ENCODE measurements around the gene NRSN1.

Gene NRSN1

DNA sequence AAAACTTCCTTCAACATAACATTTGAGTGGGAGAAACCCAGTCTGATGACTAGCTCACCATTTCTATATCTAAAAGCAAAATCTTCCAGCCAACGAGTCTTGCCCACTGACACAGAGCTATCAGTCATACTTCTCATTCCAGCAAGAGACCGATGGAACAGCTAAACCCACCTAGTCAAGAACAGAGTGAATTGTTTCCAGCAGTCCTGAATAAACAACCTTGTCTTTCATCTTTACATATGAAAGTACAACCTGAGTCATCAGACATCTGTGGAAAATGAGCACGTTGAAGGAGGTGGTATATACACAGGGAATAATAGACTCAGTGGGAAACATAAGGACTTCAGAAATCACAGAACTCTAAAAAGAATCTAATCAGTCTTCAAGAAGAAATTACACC is 23.8 kb downstream of the NRSN1 start:
- Histone ChIP-seq H3K36me3 (peaks cover 3% of the 10 kb centered on the region), H3K9me3 (no peaks in the 10 kb centered on the region), H3K4me3 (ENCODE audit: low read depth, low read length) (no peak overlapping the region), H3K4me1 (no peaks in the 10 kb centered on the region), H3K27me3 (no peaks in the 10 kb centered on the region)
- no peak for TF ChIP-seq CTCF (IDR thresholded peaks at IDR 0.05; ENCODE audit: low read depth, low read length)
- DNase-seq, result no peak

- Histone ChIP-seq H3K27me3 (no peaks in the 10 kb centered on the region), H3K4me1 (no peaks in the 10 kb centered on the region), H3K4me3 (ENCODE audit: low read depth, low read length) (no peak overlapping the region), H3K36me3 (no peaks in the 10 kb centered on the region), H3K9me3 (no peaks in the 10 kb centered on the region)
- TF ChIP-seq CTCF (IDR thresholded peaks at IDR 0.05; ENCODE audit: low read depth, low read length), result no peak
- DNase-seq, result no peak
Observed at GRCh38 chr6:24152014-24152413, 26.0 kb downstream of the NRSN1 start.

DNA sequence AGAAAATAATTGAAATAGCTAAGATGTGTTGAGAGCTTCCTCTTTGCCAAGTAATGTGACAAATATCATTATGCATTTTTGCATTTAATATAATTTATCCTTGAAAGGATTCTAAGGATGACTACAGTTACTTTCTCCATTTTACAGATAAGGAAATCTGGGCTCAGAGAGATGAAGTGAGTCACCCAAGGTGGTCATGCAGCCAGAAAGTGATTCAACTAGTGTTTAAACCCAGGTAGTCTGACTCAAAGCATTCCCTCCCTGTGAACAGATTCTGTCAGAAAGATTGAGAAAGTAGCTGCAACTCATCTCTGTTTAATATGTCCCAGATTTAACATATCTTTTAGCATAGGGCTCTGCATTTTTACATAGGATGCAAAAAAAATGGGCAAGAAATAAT is 28.1 kb downstream of the NRSN1 start:
- Histone ChIP-seq H3K9me3 (no peaks in the 10 kb centered on the region), H3K36me3 (no peaks in the 10 kb centered on the region), H3K4me3 (ENCODE audit: low read depth, low read length) (no peak overlapping the region), H3K4me1 (no peaks in the 10 kb centered on the region), H3K27me3 (no peaks in the 10 kb centered on the region)
- no peak for DNase-seq
- no peak for TF ChIP-seq CTCF (IDR thresholded peaks at IDR 0.05; ENCODE audit: low read depth, low read length)

DNA sequence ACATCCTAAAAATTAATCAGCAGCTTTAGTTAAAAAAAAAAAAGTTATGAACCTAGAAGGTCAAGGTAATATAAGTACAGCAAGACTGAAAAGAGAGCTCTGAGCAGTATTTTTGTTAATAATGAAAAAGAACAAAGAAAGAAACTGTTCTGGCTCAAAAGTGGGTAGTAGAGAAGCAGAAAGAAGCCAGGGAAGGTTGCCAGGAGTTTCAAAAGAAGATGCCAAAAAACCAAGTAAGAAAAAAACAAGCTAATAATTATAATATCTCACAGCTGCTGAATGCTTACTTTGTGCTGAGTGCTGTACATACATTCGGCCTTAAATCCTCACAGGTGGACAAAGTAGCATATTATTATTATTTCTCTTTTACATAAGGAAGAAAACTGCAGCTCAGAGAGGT is 31.9 kb downstream of the NRSN1 start:
- no peak for TF ChIP-seq CTCF (IDR thresholded peaks at IDR 0.05; ENCODE audit: low read depth, low read length)
- Histone ChIP-seq H3K36me3 (no peaks in the 10 kb centered on the region), H3K4me1 (no peaks in the 10 kb centered on the region), H3K9me3 (no peaks in the 10 kb centered on the region), H3K4me3 (ENCODE audit: low read depth, low read length) (no peak overlapping the region), H3K27me3 (no peaks in the 10 kb centered on the region)
- DNase-seq, result no peak

DNA sequence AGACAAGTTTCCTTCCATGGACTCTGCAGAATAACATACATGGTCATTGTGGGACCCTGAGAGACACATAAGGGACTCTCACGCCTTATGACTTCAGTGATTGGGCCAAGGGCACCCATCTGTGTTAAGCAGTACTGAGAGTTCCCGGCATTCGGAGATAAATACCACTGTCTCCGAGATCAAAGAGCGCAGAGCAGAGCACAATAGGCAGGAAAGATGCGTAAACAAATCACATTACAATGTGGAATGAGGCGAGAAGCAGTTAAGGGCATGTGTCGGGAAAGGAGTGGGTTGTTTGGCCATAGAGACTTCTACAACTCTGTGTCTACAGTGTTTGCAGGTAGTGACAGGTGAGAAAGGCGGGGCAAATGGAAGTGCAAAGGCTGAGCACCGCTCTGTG is 57.6 kb downstream of the NRSN1 start:
- H3K9me3 ChIP-seq, result no peaks in the 10 kb centered on the region; the same call in 1 of the 2 replicates
- H3K4me3 ChIP-seq (ENCODE audit: low read depth, low read length), result no peak overlapping the region
- H3K36me3 ChIP-seq, result no peaks in the 10 kb centered on the region
- no peak for DNase-seq
- no peaks in the 10 kb centered on the region for H3K27me3 ChIP-seq
- peaks cover 3% of the 10 kb centered on the region; the same call in 1 of the 2 replicates for H3K4me1 ChIP-seq
- no peak for TF ChIP-seq CTCF (IDR thresholded peaks at IDR 0.05; ENCODE audit: low read depth, low read length)

GRCh38 chr6:24186349-24186748 is 60.3 kb downstream of the NRSN1 start:
- Histone ChIP-seq H3K4me3 (ENCODE audit: low read depth, low read length) (no peak overlapping the region), H3K27me3 (no peaks in the 10 kb centered on the region), H3K9me3 (no peaks in the 10 kb centered on the region; the same call in 1 of the 2 replicates), H3K36me3 (no peaks in the 10 kb centered on the region), H3K4me1 (peaks cover 11% of the 10 kb centered on the region; the same call in 1 of the 2 replicates)
- TF ChIP-seq CTCF (IDR thresholded peaks at IDR 0.05; ENCODE audit: low read depth, low read length), result no peak
- DNase-seq, result no peak
